Measurements from ENCODE around the gene TIAL1.

Gene TIAL1

GRCh38 chr10:119526621-119527592 is 69.9 kb downstream of the TIAL1 start:
- DNase-seq = no peak

- DNase-seq = no peak
These were observed 70.6 kb downstream of the TIAL1 start for GRCh38 chr10:119526149-119526548.

- DNase-seq = no peak
These were observed 71.6 kb downstream of the TIAL1 start for GRCh38 chr10:119525116-119525515.

- DNase-seq = no peak
These were observed 72.1 kb downstream of the TIAL1 start for GRCh38 chr10:119524720-119525070.

GRCh38 chr10:119523895-119524719 is 72.7 kb downstream of the TIAL1 start:
- no peak for DNase-seq

Data from activated CD8-positive, alpha-beta memory T cell treated with anti-CD3 and anti-CD28 coated beads, Interleukin-2, amount 50 U/mL, for 4 hours (primary cell).